GM21529 (cell line): ENCODE data around the gene PRAMEF7.
"Not testable (repeated sequence)": the region's sequence is repeated elsewhere in the genome, so short reads cannot be mapped to it uniquely, and the experiment has no call there.

Source experiments
- ATAC-seq: cut with Tn5 transposase; IDR thresholded peaks from one replicate; pipeline ENCODE4 v1.9.1; 2021; ENCODE audit not compliant: unreplicated experiment

Gene PRAMEF7

GRCh38 chr1:12916310-12916709 is at the start of gene PRAMEF7:
Gene PRAMEF7 (plus strand): TSS chr1:12916610. CDS start chr1:12917693, 1,083 bp downstream.
- not testable (repeated sequence) for ATAC-seq

- not testable (repeated sequence) for ATAC-seq
Observed at GRCh38 chr1:12878453-12878852, 38.0 kb upstream of the PRAMEF7 start.

GRCh38 chr1:12886101-12886500 is 30.3 kb upstream of the PRAMEF7 start, which contains the start of gene PRAMEF4:
Gene PRAMEF4 (minus strand): TSS chr1:12886201. CDS start chr1:12883394, 2,807 bp downstream.
- ATAC-seq: not testable (repeated sequence)

- ATAC-seq: not testable (repeated sequence)
Observed at GRCh38 chr1:12898170-12898569, 18.2 kb upstream of the PRAMEF7 start, which contains the start of gene PRAMEF10. Gene PRAMEF10 (minus strand): TSS chr1:12898270. CDS start chr1:12895847, 2,423 bp downstream.

- ATAC-seq: not testable (repeated sequence)
Observed at GRCh38 chr1:12899186-12899585, 17.2 kb upstream of the PRAMEF7 start.

- ATAC-seq: not testable (repeated sequence)
Observed at GRCh38 chr1:12903793-12904572, 12.4 kb upstream of the PRAMEF7 start.

GRCh38 chr1:12921749-12922148 is 5.3 kb downstream of the PRAMEF7 start:
- ATAC-seq: not testable (repeated sequence)

GRCh38 chr1:12924368-12924767 is 8.0 kb downstream of the PRAMEF7 start:
- ATAC-seq: not testable (repeated sequence)

GRCh38 chr1:12947480-12947879 is 31.1 kb downstream of the PRAMEF7 start, which contains the start of gene PRAMEF6:
Gene PRAMEF6 (minus strand): TSS chr1:12947580. CDS start chr1:12942518, 5,062 bp downstream.
- not testable (repeated sequence) for ATAC-seq
